Stimulated activated CD4-positive, alpha-beta T cell treated with anti-CD3 and anti-CD28 coated beads, Interleukin-15, amount 100 ng/mL, for 1 hour (primary cell): ENCODE data around the gene PHKA1.
"Not testable (repeated sequence)": the region's sequence is repeated elsewhere in the genome, so short reads cannot be mapped to it uniquely, and the experiment has no call there.

Source experiments
- DNase-seq, 2 donors: peaks; one replicate each; pipeline ENCODE4 v3.0.0-alpha.2; 2020; ENCODE audit warnings: low read depth in 1 of 2, low spot score in 1 of 2

PHKA1 gene

GRCh38 chrX:72713599-72714477 lies at the start of gene PHKA1:
TSS of gene PHKA1 (minus strand) at chrX:72714306. CDS start at chrX:72713880, 426 bp downstream.
- peak in 1 of 2 donors; percentile 41 for DNase-seq

GRCh38 chrX:72760454-72760853 lies 46.3 kb upstream of the PHKA1 start:
- not testable (repeated sequence) for DNase-seq

- not testable (repeated sequence) for DNase-seq
These were observed 34.4 kb upstream of the PHKA1 start for GRCh38 chrX:72748545-72748944.

- not testable (repeated sequence) for DNase-seq
These were observed 31.4 kb upstream of the PHKA1 start for GRCh38 chrX:72745546-72745945.

- DNase-seq: no peak
These were observed 21.5 kb upstream of the PHKA1 start for GRCh38 chrX:72735561-72735960.

- not testable (repeated sequence) for DNase-seq
These were observed 19.5 kb upstream of the PHKA1 start for GRCh38 chrX:72733636-72734035.

GRCh38 chrX:72727846-72728245 lies 13.7 kb upstream of the PHKA1 start:
- DNase-seq: no peak

- no peak for DNase-seq
These were observed 2.7 kb upstream of the PHKA1 start for GRCh38 chrX:72716766-72717165.

- DNase-seq: no peak
These were observed 1.4 kb upstream of the PHKA1 start for GRCh38 chrX:72715546-72715945.

GRCh38 chrX:72714478-72714916 lies 391 bp upstream of the PHKA1 start:
- no peak for DNase-seq

- DNase-seq: no peak
These were observed 976 bp downstream of the PHKA1 start for GRCh38 chrX:72713130-72713529.

- DNase-seq: no peak
These were observed 1.9 kb downstream of the PHKA1 start for GRCh38 chrX:72712094-72712755.

- DNase-seq: no peak
These were observed 8.3 kb downstream of the PHKA1 start for GRCh38 chrX:72705814-72706213.

- DNase-seq: no peak
These were observed 9.0 kb downstream of the PHKA1 start for GRCh38 chrX:72705111-72705510.

GRCh38 chrX:72694170-72694569 lies 19.9 kb downstream of the PHKA1 start:
- DNase-seq: no peak

GRCh38 chrX:72693477-72693876 lies 20.6 kb downstream of the PHKA1 start:
- no peak for DNase-seq

GRCh38 chrX:72687396-72687795 lies 26.7 kb downstream of the PHKA1 start:
- DNase-seq: no peak

- no peak for DNase-seq
These were observed 28.2 kb downstream of the PHKA1 start for GRCh38 chrX:72685810-72686456.

GRCh38 chrX:72685018-72685417 lies 29.1 kb downstream of the PHKA1 start:
- DNase-seq: no peak

- DNase-seq: no peak
These were observed 30.5 kb downstream of the PHKA1 start for GRCh38 chrX:72683631-72684030.

GRCh38 chrX:72676465-72676864 lies 37.6 kb downstream of the PHKA1 start:
- no peak for DNase-seq

- DNase-seq: not testable (repeated sequence)
These were observed 40.2 kb downstream of the PHKA1 start for GRCh38 chrX:72673951-72674350.
